Tibial nerve (tissue), 3 donors: Measurements from ENCODE around the gene TDRD9.

Experiments
- CTCF ChIP-seq, 5 experiments: fragments of 200-600 bp in 3 of 5; fragments of 450-650 bp in 2 of 5; sonication (generic) in 3 of 5; IDR thresholded peaks; one replicate each; pipeline ENCODE4 v1.5.1; 2016 to 2019; ENCODE audit warnings: antibody characterized with exemption in 5 of 5, mild to moderate bottlenecking in 3 of 5, moderate library complexity in 2 of 5
- POLR2A ChIP-seq, 2 donors: fragments of 450-650 bp; IDR thresholded peaks; one replicate each; pipeline ENCODE4 v1.6.1; 2017; ENCODE audit warnings: antibody characterized with exemption in 2 of 2, mild to moderate bottlenecking in 2 of 2, moderate library complexity in 2 of 2

GRCh38 chr14:104014764-104015163, 86.5 kb downstream of the TDRD9 start:
- TF ChIP-seq POLR2A (IDR thresholded peaks at IDR 0.05) (no peak), CTCF (IDR thresholded peaks at IDR 0.05) (no peak)
